Stimulated activated CD4-positive, alpha-beta T cell treated with anti-CD3 and anti-CD28 coated beads, Interleukin-4, amount 100 ng/mL, for 48 hours (primary cell): ENCODE results near the gene SH3BP4.

Experiments
- DNase-seq, 2 donors: peaks; one replicate each; pipeline ENCODE4 v3.0.0-alpha.2; 2020; ENCODE audit warnings: low read depth in 2 of 2

The SH3BP4 gene

GRCh38 chr2:234945339-234945873 lies 6.4 kb upstream of the SH3BP4 start:
- DNase-seq, result no peak

- DNase-seq, result no peak
These were observed 4.3 kb upstream of the SH3BP4 start for GRCh38 chr2:234947556-234947955.

GRCh38 chr2:234949762-234950434 lies 1.9 kb upstream of the SH3BP4 start:
- DNase-seq, result no peak

- DNase-seq, result no peak
These were observed 1.4 kb upstream of the SH3BP4 start for GRCh38 chr2:234950435-234950729.

GRCh38 chr2:234950730-234951663 lies 820 bp upstream of the SH3BP4 start:
- no peak for DNase-seq

- no peak for DNase-seq
These were observed 676 bp downstream of the SH3BP4 start for GRCh38 chr2:234952270-234953115.

- no peak for DNase-seq
These were observed 1.6 kb downstream of the SH3BP4 start for GRCh38 chr2:234953116-234954031.

- DNase-seq, result no peak
These were observed 2.8 kb downstream of the SH3BP4 start for GRCh38 chr2:234954551-234954992.

- DNase-seq, result no peak
These were observed 3.3 kb downstream of the SH3BP4 start for GRCh38 chr2:234955091-234955591.

- DNase-seq, result no peak
These were observed 4.2 kb downstream of the SH3BP4 start for GRCh38 chr2:234955971-234956509.

GRCh38 chr2:234957834-234958135 lies 6.0 kb downstream of the SH3BP4 start:
- DNase-seq, result no peak

GRCh38 chr2:234958311-234958710 lies 6.5 kb downstream of the SH3BP4 start:
- DNase-seq, result no peak

- DNase-seq, result no peak
These were observed 7.1 kb downstream of the SH3BP4 start for GRCh38 chr2:234958746-234959395.

GRCh38 chr2:234960175-234961088 lies 8.6 kb downstream of the SH3BP4 start:
- no peak for DNase-seq

GRCh38 chr2:234961784-234962183 lies 10.0 kb downstream of the SH3BP4 start:
- no peak for DNase-seq

GRCh38 chr2:234963773-234964615 lies 12.2 kb downstream of the SH3BP4 start:
- no peak for DNase-seq

GRCh38 chr2:234964631-234965461 lies 13.0 kb downstream of the SH3BP4 start:
- no peak for DNase-seq
